GM18868 (cell line): ENCODE data around the gene SULF2.

Source experiments
- ATAC-seq: cut with Tn5 transposase; IDR thresholded peaks from one replicate; pipeline ENCODE4 v1.9.1; 2021; ENCODE audit warnings: mild to moderate bottlenecking, moderate library complexity; ENCODE audit not compliant: unreplicated experiment

SULF2 gene

DNA sequence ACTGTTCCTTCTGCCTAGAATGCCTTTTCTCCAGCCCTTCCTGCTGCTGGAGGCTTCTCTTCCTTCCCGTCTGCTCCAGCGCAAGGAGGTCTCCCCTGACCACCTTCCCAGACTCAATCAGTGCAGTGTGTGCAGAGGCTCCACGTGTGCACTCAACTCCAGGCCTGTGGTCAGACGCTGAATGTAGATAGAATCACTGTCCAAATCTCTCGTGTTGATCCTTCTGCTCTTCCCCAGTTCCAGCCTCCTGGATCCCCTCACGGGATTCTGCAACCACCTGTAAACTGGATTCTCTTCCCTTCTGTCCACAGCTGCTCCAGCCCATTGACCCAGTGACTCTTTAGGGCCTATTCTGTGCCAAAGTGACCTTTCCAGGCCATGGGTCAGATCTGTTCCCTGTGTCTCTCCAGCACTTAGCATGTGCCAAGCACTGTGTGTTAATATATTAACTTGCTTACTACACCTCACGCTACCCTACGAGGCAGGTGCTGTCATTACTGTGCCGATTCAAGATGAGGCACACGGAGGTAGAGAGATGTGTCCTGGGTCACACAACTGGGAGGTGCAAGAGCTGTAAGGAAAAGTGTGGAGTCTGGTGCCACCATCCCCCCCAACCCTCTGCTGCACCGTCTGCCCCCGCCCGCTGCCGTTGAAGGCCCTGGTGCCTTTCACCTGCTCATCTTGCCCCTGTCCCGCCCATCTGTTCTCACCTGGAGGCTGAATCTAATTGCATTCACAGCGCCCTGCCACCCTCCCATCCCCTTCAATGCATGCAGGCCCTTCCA lies 112.2 kb downstream of the SULF2 start:
- ATAC-seq = no peak

DNA sequence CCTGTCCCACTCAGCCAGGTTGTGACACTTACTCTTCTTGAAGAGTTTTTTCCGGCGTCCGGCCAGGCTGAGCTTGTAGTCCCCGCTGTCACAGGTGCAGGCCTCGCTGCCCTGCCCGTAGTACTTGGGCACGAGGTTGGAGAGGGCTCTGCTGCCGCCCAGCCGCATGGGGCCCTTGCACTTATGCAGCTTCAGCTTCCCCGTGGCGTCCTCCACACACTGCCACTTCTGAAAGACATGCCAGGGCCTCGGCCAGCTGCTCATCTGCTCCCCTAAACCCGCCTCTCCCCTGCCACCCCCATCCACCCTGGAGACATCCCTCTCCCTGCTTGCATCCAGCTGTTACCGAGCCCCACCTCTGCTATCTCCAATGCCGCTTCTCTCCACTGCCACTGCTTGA lies 113.1 kb downstream of the SULF2 start:
- no peak for ATAC-seq

DNA sequence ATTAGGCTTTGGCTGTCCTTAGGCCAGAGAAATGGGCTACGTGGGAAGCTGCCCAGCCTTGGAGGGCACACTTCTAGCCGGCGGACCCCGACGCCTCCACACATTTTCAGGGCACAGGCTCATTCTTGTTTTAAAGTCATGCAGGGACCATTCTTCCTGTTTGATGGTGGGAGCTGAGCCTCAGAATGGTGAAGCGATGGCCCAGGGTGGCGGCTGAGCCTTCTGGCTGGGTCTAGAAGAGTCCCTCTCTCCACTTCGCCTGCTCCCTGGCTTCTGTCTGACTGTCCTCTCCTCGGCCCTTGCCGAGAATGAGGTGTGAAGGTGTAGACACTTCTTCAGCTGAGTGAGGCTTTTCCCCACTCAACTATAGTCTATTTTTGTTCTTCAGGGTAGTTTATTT lies 114.4 kb downstream of the SULF2 start:
- ATAC-seq = no peak

DNA sequence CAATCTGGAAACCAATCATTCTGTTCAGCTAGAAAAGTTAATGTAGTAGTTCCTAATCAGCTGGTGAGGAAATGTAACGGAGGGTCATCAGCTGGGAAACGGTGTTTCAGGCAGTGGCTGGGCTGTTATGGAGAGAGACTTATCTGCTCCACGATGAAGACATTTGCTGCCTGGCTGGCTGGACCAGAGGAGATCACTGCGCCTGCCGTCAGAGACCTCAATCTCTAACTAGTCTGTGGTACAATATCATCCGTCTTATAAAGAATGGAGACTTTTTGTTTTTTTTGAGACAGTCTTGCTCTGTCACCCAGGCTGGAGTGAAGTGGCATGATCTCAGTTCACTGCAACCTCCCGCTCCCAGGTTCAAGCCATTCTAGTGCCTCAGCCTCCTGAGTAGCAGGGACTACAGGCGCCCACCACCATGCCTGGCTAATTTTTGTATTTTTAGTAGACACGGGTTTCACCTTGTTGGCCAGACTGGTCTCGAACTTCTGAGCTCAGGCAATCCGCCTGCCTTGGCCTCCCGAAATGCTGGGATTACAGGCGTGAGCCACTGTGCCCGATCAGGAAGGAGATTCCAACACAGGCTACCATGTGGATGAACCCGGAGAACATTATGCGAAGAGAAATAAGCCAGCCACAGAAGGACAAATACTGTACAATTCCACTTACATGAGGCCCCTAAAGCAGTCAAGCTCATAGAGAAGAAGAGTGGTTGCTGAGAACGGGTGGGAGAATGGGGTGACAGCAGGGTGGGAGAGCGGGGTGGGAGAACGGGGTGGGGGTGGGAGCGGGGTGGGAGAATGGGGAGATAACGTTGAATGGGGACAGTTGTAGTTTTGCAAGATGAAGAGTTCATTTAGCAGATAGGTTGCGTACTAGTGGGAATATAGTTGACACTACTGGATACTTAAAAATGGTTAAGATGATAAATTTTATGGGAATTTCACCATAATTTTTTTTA lies 115.1 kb downstream of the SULF2 start:
- ATAC-seq = no peak

DNA sequence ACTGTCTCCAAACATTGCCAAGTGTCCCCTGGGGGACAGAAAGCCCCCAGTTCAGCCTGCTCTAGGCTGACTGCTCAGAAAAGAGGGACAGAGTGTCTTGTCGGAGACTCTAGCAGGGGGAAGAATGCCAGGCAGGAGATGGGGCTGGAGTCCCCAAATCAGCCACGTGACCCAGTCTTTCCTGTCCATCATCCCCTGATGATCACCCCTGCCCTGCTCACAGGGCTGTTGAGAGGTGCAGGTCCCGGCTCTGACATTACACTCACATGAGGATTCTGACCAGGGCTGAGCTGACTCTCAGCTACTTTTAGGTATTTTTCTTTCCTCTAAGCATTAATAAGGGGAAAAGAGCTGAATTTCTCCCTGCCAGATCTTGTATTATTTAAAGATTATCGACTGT lies 115.8 kb downstream of the SULF2 start:
- ATAC-seq = no peak

DNA sequence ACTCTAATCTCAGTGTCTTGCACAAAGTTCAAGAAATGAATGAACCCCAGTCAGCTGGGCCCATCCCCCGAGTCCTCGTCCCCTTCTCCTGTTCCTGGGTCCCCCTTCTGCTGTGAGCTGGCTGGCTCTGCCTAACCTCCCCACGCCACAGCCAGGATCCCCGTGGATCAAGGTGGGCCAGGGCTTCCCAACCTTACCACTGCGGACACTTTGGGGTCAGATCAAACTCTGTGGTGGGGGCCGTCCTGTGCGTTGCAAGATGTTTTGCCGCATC lies 116.2 kb downstream of the SULF2 start:
- no peak for ATAC-seq

DNA sequence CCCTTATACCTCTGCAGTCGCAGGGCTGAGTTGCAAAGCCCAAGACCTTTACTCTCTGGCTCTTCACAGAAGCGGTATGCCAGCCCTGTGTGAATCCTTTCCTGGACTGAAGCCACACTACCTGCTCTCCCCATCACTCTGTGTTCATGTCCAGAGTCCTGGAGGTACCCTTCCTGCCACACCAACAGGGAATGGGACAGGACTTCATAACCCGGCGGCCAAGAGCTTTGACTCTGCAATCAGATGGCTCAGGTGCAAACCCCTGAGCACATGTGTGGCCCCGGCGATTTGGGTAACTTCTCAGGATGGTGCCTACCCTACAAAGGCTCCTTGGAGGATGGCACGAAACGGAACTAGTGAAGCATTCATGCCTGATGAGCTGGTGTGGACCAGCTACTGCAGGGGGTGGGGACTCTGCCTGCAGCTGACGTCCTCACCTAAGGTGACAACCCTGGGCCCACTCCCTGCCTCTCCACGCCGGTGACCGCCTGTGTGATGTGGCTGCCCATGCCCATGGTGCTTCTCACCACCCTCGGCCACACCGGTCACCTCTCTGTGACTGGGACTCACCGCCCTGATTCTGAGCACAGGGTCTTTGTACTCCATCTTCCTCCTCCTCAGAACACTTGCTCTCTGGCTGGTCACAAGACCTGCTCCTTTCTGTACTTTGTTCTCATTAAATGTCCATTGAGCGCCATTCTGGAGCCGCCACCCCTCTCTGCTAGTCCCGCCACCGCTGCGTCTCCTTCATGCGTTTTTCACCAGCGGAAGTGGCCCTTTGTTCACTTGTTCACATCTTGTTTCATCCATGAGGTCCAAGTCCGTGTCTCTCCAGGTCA lies 116.7 kb downstream of the SULF2 start:
- no peak for ATAC-seq

DNA sequence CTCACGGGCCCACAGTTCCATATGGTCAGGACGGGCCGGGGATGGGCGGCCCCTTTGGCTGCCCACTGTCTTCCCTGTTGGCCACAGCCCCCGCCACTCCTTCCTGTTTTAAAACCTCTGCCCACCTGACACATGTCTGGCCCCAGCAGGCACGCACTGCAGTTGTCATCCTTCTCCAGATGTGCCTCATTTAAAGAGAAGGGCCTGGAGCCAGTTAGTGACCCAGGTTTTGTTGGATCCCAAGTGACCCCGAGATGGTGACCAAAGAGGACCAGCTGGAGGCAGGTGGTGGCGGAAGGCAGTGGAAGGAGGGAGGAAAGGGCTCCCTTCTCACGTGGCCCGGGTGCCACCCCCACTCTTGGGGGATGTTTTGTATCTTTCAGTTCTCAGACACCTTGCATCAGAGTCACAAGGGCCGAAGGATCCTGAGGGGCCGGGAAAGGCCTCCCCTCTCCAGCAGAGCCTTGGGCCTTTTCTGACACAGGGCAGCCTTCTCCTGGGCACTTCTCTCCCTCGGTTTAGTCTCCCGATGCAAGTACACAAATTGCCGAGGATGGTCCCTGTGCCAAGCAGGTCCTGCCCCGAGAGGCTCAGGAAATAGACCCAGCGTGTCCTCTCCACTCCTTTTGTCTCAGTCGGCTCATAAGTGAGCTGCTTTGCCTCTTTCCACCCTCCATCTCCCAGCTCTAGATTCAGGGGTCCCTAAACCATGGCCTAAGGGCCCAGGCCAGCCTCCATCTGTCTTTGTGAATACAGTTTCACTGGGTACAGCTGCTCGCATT lies 117.6 kb downstream of the SULF2 start:
- no peak for ATAC-seq

DNA sequence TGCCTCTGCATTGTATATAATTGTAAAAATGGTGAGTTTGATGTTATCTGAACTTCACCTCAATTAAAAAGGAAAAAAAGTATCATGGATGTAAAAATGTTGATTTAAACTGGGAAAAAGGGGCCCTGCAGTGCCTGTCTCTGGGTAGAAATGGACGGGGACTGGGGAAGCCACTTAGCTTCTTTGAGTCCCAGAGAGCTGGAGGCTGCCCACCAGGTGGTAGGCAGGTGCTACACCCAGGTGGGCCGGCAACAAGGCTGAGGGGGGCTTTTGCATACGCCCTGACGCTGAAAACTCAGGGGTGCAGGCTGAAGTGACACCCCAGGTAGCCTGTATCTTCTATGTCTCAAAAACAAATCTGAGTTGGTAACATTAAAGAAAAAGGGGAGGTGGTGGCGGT lies 118.2 kb downstream of the SULF2 start:
- ATAC-seq = no peak

DNA sequence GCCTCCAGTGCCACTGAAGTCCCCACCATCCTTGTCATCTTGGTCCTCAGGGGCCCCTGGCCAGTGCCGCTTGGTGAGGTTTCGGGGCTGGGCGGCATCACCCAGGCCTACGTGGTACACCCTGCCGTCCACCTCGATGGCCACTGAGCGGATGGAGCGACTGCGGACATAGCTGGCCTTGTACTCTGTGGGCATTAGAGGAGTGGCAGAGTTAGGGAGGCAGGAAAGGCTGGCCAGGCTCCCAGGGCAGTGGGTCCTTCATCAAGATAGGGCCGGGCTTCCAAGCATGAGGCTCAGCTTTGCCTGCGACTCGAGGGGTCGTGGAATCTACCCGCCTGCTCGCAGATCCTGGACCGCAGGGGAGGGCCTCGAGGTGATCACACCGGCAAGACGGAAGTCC lies 119.0 kb downstream of the SULF2 start:
- no peak for ATAC-seq

DNA sequence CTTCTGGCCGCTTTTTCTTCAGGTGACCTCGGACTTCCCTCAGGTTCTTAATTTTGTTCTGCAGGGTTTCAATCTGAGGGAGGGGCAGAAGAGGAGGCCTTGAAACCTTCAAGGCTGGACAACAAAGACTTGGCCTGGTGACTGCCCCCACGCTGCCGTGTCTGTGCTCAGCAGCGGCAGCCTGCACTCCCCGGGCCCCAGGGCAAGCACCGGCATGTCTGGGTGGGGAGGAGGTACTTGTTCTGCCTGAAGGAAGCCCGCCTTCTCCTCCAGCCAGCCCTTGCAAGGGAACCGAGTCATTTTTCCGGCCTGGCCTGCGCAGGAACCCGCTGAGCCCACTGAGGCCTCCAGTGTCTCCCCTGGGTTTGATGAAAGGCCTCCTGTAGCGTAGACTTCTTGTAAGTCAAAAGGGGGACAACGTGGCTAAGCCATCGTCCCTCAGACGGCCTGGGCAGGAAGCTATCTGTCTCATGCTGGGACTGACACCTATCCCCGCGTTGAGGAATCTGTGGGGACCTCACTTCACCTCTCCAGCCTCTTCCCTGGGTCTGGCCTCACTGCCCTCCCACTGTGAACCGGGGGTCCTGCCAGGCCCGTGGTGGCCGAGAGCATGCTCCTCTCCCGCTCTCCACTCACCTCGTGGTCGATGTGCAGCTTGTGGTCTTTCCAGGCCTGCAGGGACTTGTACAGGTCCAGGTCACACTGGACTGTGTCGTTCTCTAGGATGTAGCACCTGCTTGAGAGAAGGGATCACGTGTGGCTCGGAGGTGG lies 119.9 kb downstream of the SULF2 start:
- no peak for ATAC-seq

DNA sequence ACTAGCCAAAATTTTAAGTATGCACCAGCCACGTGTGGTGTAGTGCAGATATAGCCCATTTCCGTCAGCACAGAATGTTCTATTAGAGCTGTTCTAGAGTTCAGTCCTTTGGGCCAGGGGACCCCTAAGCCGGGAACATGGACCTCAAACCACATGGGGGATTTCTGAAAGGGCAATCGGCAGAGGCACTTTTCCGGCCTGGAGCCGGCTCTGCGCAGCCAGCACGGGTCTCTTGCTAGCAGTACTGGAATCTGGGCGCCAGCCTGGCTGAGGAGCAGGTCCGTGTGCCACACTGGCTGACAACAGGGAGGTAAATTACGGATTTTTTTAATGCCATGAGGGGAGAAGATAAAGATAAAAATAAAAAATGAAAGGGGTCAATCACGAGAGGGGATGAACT lies 120.5 kb downstream of the SULF2 start:
- no peak for ATAC-seq

DNA sequence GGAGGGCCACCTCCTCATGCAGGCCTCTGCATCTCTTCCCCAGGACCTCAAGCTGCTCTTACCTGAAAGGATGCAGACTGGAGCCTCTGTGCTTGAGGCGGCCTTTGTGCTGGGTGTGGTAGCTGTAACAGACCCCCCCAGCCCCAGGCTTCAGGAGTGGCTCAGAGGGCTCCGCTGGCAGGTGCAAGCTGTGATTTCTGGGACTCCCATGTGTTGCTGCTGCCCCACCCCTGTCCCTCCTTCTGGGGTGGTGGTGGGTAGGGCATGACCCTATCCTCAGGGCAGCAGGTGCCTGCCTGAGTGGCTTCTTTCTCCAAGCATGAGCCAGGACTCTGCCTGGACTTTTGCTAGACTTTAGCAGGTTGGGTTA lies 121.2 kb downstream of the SULF2 start:
- ATAC-seq = no peak

DNA sequence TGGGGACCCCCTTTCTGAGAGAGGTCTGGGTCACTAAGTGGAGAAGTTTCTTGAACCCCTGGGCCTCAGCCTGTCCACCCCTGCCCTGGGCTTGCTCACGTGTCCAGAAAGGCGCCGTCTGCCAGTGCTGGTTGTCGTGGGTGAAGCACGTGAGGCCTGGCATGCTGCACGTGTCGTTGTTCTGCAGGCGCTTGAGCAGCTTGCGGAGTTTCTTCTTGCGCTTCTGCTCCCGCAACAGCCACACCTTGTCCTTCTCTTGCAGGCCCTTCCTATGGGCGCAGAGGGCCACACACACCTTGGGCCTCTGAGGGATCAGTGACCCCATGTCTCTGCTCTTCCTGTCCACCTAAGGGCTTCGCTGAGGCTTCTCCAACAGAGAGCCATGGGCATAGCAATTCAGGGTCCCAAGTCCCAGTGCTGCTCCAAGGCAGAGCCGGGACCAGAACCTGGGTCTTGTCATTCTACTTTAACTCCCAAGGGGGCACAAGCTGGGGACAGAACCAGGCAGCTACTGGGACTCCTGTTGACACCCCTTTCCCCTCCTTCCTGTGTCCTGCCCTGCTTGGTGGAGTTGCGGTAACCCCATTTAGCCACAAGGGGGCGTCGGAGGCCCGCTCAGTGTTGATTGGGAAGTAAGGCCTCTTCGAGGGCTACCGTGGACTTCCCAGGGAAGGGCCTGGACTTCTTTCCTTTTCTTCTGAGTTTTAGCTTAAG lies 121.8 kb downstream of the SULF2 start:
- ATAC-seq = no peak

DNA sequence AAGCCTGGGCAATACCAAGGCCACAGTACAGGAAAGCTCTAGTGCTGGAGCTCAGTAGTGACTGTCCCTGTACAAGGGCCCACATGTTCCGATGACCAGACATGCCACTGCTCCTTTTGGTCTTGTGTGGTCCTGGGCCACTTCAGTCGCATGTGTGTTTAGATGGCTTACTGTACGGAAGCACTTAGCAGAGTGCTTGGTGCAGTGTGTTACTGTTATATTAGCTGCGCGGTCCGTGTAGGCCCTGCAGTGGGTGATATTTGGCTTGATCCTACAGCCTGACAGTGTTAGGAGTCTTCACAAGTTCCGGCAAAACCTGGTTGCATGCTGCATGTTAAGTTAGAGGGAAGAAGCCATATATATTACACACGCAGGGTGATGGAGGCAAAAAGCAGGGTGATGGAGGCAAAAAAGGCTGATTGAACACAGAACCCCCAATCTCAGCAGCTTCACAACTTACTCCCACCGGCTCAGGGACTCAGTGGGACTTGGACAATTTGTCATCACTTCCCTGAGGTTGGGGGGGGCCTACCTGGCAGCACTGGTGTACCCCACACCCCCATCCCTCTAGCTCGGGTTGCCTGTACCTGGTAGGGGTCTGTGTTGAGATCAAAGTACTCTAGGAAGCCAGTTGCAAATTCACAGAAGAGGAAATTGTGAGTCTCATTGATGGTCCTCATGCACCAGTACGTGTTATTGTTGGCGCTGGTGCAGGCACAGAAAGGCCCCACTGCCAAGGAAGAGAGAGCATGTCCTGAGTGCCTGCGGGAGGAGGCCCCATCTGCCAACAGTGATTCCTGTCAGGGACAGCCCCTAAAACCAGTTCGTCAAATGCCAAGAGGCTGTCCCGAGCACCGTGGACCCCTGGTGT lies 122.6 kb downstream of the SULF2 start:
- ATAC-seq = no peak

DNA sequence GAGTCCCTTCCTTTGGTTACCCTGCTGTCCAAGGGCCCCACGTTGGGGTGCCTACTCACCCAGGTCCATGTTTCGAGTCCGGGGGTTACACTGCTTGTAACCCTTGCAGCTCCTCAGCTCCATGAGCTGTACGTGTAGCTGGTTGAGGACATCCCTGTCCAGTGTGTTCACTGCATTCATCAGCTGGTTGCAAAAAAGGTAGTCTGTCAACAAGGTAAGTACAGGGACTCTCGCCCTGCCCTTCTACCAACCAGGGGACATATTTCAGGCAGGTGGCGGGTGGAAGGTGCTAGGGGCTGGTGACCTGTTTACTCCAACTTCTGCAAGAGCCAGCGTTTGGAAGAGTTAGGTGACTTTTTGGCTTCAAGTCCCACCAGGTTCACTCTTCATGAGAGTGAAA lies 123.6 kb downstream of the SULF2 start:
- ATAC-seq = no peak

DNA sequence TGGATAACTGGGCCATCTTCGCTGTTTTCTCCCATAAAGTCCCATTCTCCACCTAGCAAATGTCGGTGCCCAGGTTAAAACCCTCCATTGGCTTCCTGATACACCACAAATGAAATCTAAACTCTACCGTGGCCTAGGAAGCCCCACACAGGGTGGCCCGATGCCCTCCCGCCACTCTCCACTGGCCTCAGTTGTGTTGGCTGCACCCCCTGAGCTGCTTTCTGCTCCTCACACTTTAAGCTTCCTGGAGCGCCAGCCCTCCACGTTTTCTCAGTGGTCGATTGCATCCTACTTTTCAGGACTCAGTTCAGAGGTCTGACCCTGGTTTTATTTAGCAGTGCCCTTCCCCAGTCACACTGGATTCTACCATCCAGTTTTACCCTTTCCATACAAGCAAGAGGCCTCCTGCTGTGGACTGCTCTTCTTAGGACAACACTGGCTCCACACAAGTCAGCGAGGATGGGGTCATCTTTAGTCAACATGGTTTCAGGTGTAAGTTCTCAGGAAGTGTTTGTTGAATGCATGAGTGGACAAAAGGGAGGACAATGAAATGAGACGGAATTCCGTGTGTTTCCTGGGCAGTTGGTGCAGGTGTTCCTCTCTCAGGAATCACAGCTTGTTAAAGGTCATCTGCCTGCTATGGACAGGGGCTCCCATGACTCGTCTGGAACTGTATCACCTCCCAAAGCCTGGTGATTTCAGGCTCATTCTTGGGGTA lies 124.1 kb downstream of the SULF2 start:
- ATAC-seq = no peak

DNA sequence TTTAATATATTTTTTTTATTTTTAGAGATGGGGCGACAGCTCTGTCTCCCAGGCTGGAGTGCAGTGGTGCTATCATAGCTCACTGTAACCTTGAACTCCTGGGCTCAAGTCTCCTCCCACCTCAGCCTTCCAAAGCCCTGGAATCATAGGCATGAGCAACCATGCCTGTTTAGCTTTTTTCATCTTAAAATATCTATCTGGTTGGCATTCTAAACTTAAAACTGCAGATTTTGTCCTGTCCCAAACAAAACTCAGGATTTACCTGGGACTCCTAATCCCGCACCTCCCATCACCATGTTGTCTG lies 124.7 kb downstream of the SULF2 start:
- ATAC-seq = no peak
